ENCODE data around the gene USP38. TPM values are rescaled to one million over a fixed set of nuclear protein-coding genes. Genes with fewer than 3 reads are reported as not detected.

The USP38 gene
- total RNA-seq, 1 experiment from 2014 or later = 18.6 TPM

DNA sequence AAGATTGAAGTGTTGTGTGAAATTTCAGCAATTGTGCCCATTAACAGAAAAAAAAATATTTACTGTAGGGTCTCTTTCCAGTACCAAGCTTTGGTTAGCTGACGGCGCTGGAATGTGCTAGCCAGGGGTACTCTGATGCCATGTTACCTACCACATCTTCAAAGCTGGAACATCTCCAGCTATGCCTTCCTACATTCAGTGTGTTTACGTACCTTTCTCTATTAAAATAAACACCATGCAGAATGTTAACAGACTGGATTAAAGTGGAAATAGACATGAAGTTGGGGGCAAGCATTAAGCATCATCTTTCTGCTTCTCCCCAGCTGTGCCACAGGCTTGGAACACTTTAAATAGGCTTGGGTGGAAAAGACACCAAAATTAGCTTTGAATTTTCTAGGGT, 65.9 kb downstream of the USP38 start:
- Histone ChIP-seq H3K9me3 (ENCODE audit: control insufficient read depth in 1 of 2, insufficient read depth in 1 of 2, low read depth in 1 of 2, low read length in 2 of 2) (no peaks in the 10 kb centered on the region), H3K36me3 (ENCODE audit: control insufficient read depth in 1 of 2, insufficient read depth in 2 of 2, low read length in 2 of 2) (no peaks in the 10 kb centered on the region), H3K4me1 (ENCODE audit: control insufficient read depth in 1 of 2, insufficient read depth in 2 of 2, low read length in 2 of 2) (peaks cover 4 to 20% of the 10 kb centered on the region in 2 experiments), H3K9me2 (ENCODE audit: insufficient read depth) (no peaks in the 10 kb centered on the region), H3K27ac (ENCODE audit: low read depth, low read length) (no peak overlapping the region), H3K4me2 (ENCODE audit: low read length) (no peak overlapping the region), H3K27me3 (ENCODE audit: insufficient read depth, low read length) (no peaks in the 10 kb centered on the region), H2AFZ (ENCODE audit: low read depth, low read length, poor library complexity, severe bottlenecking) (peak overlapping the region; percentile 49), H3K9ac (ENCODE audit: low read length) (no peak overlapping the region), H4K20me1 (ENCODE audit: insufficient read depth) (no peaks in the 10 kb centered on the region), H3K4me3 (replicated peaks in 1 of 2; ENCODE audit: low read depth in 1 of 2, low read length in 2 of 2) (no peak overlapping the region), H3K79me2 (ENCODE audit: insufficient read depth, low read length) (no peaks in the 10 kb centered on the region)
- BruUV-seq (replicated peaks) = no TSS peak
- CTCF ChIA-PET = no interaction called here
- TF ChIP-seq, protein P1, sequence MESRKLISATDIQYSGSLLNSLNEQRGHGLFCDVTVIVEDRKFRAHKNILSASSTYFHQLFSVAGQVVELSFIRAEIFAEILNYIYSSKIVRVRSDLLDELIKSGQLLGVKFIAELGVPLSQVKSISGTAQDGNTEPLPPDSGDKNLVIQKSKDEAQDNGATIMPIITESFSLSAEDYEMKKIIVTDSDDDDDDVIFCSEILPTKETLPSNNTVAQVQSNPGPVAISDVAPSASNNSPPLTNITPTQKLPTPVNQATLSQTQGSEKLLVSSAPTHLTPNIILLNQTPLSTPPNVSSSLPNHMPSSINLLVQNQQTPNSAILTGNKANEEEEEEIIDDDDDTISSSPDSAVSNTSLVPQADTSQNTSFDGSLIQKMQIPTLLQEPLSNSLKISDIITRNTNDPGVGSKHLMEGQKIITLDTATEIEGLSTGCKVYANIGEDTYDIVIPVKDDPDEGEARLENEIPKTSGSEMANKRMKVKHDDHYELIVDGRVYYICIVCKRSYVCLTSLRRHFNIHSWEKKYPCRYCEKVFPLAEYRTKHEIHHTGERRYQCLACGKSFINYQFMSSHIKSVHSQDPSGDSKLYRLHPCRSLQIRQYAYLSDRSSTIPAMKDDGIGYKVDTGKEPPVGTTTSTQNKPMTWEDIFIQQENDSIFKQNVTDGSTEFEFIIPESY (IDR thresholded peaks at IDR 0.05; ENCODE audit: extremely low read depth, insufficient replicate concordance, low read length) = no peak
- no peak for TF ChIP-seq CTCF (IDR thresholded peaks at IDR 0.05 in 2 of 3, conservative IDR thresholded peaks at IDR 0.05 in 1 of 3; ENCODE audit: borderline replicate concordance in 1 of 3, insufficient read depth in 1 of 3, low read depth in 2 of 3, low read length in 2 of 3)
- TF ChIP-seq CEBPB (IDR thresholded peaks at IDR 0.05; ENCODE audit: low read depth) = no peak
- TF ChIP-seq EGR1 (IDR thresholded peaks at IDR 0.05; ENCODE audit: low read depth) = no peak
- TF ChIP-seq YY1 (IDR thresholded peaks at IDR 0.05; ENCODE audit: extremely low read depth, insufficient replicate concordance, low read depth, low read length) = no peak
- TF ChIP-seq TCF7L2 (IDR thresholded peaks at IDR 0.05; ENCODE audit: borderline replicate concordance, extremely low read depth, insufficient read depth, insufficient read length) = no peak
- TF ChIP-seq RAD21 (IDR thresholded peaks at IDR 0.05; ENCODE audit: low read depth) = no peak
- TF ChIP-seq SRF (IDR thresholded peaks at IDR 0.05; ENCODE audit: low read depth) = no peak
- no peak for TF ChIP-seq ZNF274 (IDR thresholded peaks at IDR 0.05; ENCODE audit: low read depth, low read length)
- no peak for TF ChIP-seq EZH2phosphoT487 (IDR thresholded peaks at IDR 0.05; ENCODE audit: borderline replicate concordance)
- TF ChIP-seq POLR2AphosphoS5 (IDR thresholded peaks at IDR 0.05; ENCODE audit: low read depth, low read length) = no peak
- TF ChIP-seq EZH2 (IDR thresholded peaks at IDR 0.05) = no peak
- TF ChIP-seq FOSL1 (IDR thresholded peaks at IDR 0.05; ENCODE audit: low read depth) = no peak
- no peak for TF ChIP-seq ATF3 (IDR thresholded peaks at IDR 0.05)
- no peak for TF ChIP-seq ELF1 (IDR thresholded peaks at IDR 0.05; ENCODE audit: borderline replicate concordance, low read depth)
- no peak for DNase-seq (ENCODE audit: low read depth, low spot score)
- no peak for ATAC-seq
- intact Hi-C loops (cut with micrococcal nuclease) = no loop called here
- RAD21 ChIA-PET (ENCODE audit: low non-redundant PET in 1 of 2, low total read pairs in 2 of 2, uncharacterized antibody in 2 of 2, unreplicated experiment in 2 of 2) = no interaction called here
- POLR2A ChIA-PET = no interaction called here
